GM21423 (cell line): ENCODE results near the gene DYSF.

Source experiments
- ATAC-seq: cut with Tn5 transposase; IDR thresholded peaks from one replicate; pipeline ENCODE4 v1.9.1; 2021; ENCODE audit warnings: mild to moderate bottlenecking, moderate library complexity; ENCODE audit not compliant: unreplicated experiment

Gene DYSF

GRCh38 chr2:71714601-71715240 is 261.4 kb downstream of the DYSF start:
- no peak for ATAC-seq

- ATAC-seq: no peak
These were observed 261.9 kb downstream of the DYSF start for GRCh38 chr2:71715241-71715750.

GRCh38 chr2:71715951-71716696 is 262.8 kb downstream of the DYSF start:
- no peak for ATAC-seq

GRCh38 chr2:71716697-71717624 is 263.6 kb downstream of the DYSF start:
- no peak for ATAC-seq

GRCh38 chr2:71718686-71719085 is 265.3 kb downstream of the DYSF start:
- no peak for ATAC-seq

- ATAC-seq: no peak
These were observed 266.3 kb downstream of the DYSF start for GRCh38 chr2:71719520-71720282.

GRCh38 chr2:71720283-71720560 is 266.9 kb downstream of the DYSF start:
- no peak for ATAC-seq

- ATAC-seq: no peak
These were observed 267.4 kb downstream of the DYSF start for GRCh38 chr2:71720596-71721361.

GRCh38 chr2:71721362-71721665 is 268.0 kb downstream of the DYSF start:
- ATAC-seq: no peak

- ATAC-seq: no peak
These were observed 268.3 kb downstream of the DYSF start for GRCh38 chr2:71721669-71722068.

- ATAC-seq: no peak
These were observed 268.9 kb downstream of the DYSF start for GRCh38 chr2:71722286-71722685.

- ATAC-seq: no peak
These were observed 271.4 kb downstream of the DYSF start for GRCh38 chr2:71724793-71725192.

- ATAC-seq: no peak
These were observed 272.5 kb downstream of the DYSF start for GRCh38 chr2:71725836-71726235.

GRCh38 chr2:71727562-71727961 is 274.2 kb downstream of the DYSF start:
- no peak for ATAC-seq

- ATAC-seq: no peak
These were observed 274.7 kb downstream of the DYSF start for GRCh38 chr2:71728036-71728435.

- no peak for ATAC-seq
These were observed 277.5 kb downstream of the DYSF start for GRCh38 chr2:71730785-71731383.

- no peak for ATAC-seq
These were observed 281.3 kb downstream of the DYSF start for GRCh38 chr2:71734620-71735019.

GRCh38 chr2:71735676-71736075 is 282.3 kb downstream of the DYSF start:
- no peak for ATAC-seq
